GM21528 (cell line): ENCODE results near the gene TIMP3.
"Not testable (repeated sequence)": the region's sequence is repeated elsewhere in the genome, so short reads cannot be mapped to it uniquely, and the experiment has no call there.

Experiments
- ATAC-seq: cut with Tn5 transposase; IDR thresholded peaks from one replicate; pipeline ENCODE4 v1.9.1; 2021; ENCODE audit warnings: mild to moderate bottlenecking, moderate library complexity; ENCODE audit not compliant: unreplicated experiment, low FRiP score

The TIMP3 gene

GRCh38 chr22:32801537-32802236, at the start of gene TIMP3:
Gene TIMP3, plus strand, starts transcription at chr22:32801705. Its CDS starts 297 bp downstream, at chr22:32802002.
- ATAC-seq: no peak

- no peak for ATAC-seq
Measured at GRCh38 chr22:32752326-32752725, 49.2 kb upstream of the TIMP3 start.

- no peak for ATAC-seq
Measured at GRCh38 chr22:32752816-32753520, 48.5 kb upstream of the TIMP3 start.

GRCh38 chr22:32753591-32753990, 47.9 kb upstream of the TIMP3 start:
- ATAC-seq: no peak

- no peak for ATAC-seq
Measured at GRCh38 chr22:32754413-32755041, 47.0 kb upstream of the TIMP3 start.

GRCh38 chr22:32757086-32757762, 44.3 kb upstream of the TIMP3 start:
- not testable (repeated sequence) for ATAC-seq

GRCh38 chr22:32758866-32759385, 42.6 kb upstream of the TIMP3 start:
- no peak for ATAC-seq

- ATAC-seq: no peak
Measured at GRCh38 chr22:32760396-32760795, 41.1 kb upstream of the TIMP3 start.

GRCh38 chr22:32760815-32761214, 40.7 kb upstream of the TIMP3 start:
- no peak for ATAC-seq

GRCh38 chr22:32761251-32761903, 40.1 kb upstream of the TIMP3 start:
- no peak for ATAC-seq

GRCh38 chr22:32764330-32765131, 37.0 kb upstream of the TIMP3 start:
- no peak for ATAC-seq

- ATAC-seq: no peak
Measured at GRCh38 chr22:32765132-32765618, 36.3 kb upstream of the TIMP3 start.

- ATAC-seq: no peak
Measured at GRCh38 chr22:32771756-32772155, 29.7 kb upstream of the TIMP3 start.

GRCh38 chr22:32775957-32776356, 25.5 kb upstream of the TIMP3 start:
- no peak for ATAC-seq

GRCh38 chr22:32776397-32776796, 25.1 kb upstream of the TIMP3 start:
- no peak for ATAC-seq

GRCh38 chr22:32776802-32777201, 24.7 kb upstream of the TIMP3 start:
- no peak for ATAC-seq

GRCh38 chr22:32777987-32778386, 23.5 kb upstream of the TIMP3 start:
- ATAC-seq: no peak

- ATAC-seq: no peak
Measured at GRCh38 chr22:32780726-32781310, 20.7 kb upstream of the TIMP3 start.

GRCh38 chr22:32781695-32782094, 19.8 kb upstream of the TIMP3 start:
- no peak for ATAC-seq
